Natural killer cell treated with Interleukin-12 subunit alpha and Interleukin-12 subunit beta and Interleukin-15 and Interleukin-18, amount 100 ng/mL, for 72 hours (primary cell): ENCODE results near the gene STN1. TPM values are rescaled to one million over a fixed set of nuclear protein-coding genes. Genes with fewer than 3 reads are reported as not detected.

Source experiments
- ATAC-seq, 2 donors: fragments of 150-1000 bp; cut with Tn5 transposase in 1 of 2; sonication (Bioruptor Pico), chemical (Tn5 transposase) in 1 of 2; 2 replicates each; pipeline ENCODE4 v1.10.0; 2021
- DNase-seq: peaks from one replicate; pipeline ENCODE4 v3.0.0; 2022; ENCODE audit warnings: low spot score
- H3K27ac Mint-ChIP-seq, 2 donors: 1 replicate in 1 of 2; 2 replicates in 1 of 2; pipeline ENCODE4 v1.8.0; 2022; ENCODE audit warnings: mixed read lengths in 2 of 2, mild to moderate bottlenecking in 1 of 2, moderate library complexity in 1 of 2
- H3K27me3 Mint-ChIP-seq, 2 donors: 1 replicate in 1 of 2; 2 replicates in 1 of 2; pipeline ENCODE4 v1.8.0; 2022; ENCODE audit warnings: mixed read lengths in 2 of 2
- H3K36me3 Mint-ChIP-seq: one replicate; pipeline ENCODE4 v1.8.0; 2022; ENCODE audit warnings: mixed read lengths
- H3K4me1 Mint-ChIP-seq, 2 donors: 1 replicate in 1 of 2; 2 replicates in 1 of 2; pipeline ENCODE4 v1.8.0; 2022; ENCODE audit warnings: low read depth in 2 of 2, mixed read lengths in 2 of 2, mild to moderate bottlenecking in 1 of 2
- H3K4me3 Mint-ChIP-seq: one replicate; pipeline ENCODE4 v1.8.0; 2022; ENCODE audit warnings: mixed read lengths
- H3K9me3 Mint-ChIP-seq: 2 replicates; pipeline ENCODE4 v1.8.0; 2022; ENCODE audit warnings: mixed read lengths
- total RNA-seq, 2 donors: library from RNA; stranded (reverse); gene quantifications; one replicate each; pipeline ENCODE4 v1.2.3, GENCODE V29; 2022

Gene STN1
- total RNA-seq, 2 donors from 2014 or later, result 11.4 to 14.5 TPM

DNA sequence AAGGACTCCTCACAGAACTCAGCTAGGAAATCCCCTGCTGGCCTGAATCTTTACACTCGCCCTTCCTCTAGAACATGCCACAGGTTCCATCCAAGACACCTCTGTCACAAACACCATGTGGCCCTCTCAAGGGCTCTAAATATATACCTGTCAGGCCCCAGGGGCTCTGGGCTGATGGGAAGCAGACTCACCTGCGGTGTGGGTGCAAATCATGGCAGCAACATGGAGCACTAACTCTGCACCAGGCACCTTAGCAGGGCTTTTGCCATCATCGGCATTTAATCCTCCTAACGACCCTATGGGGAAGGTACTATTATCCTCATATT is 80.0 kb downstream of the STN1 start:
- Mint-ChIP-seq H3K9me3 (no peaks in the 10 kb centered on the region), H3K36me3 (no peaks in the 10 kb centered on the region), H3K27me3 (no peaks in the 10 kb centered on the region), H3K4me3 (no peak overlapping the region), H3K4me1 (no peaks in the 10 kb centered on the region), H3K27ac (no peak overlapping the region)
- ATAC-seq, result no peak
- DNase-seq, result no peak

DNA sequence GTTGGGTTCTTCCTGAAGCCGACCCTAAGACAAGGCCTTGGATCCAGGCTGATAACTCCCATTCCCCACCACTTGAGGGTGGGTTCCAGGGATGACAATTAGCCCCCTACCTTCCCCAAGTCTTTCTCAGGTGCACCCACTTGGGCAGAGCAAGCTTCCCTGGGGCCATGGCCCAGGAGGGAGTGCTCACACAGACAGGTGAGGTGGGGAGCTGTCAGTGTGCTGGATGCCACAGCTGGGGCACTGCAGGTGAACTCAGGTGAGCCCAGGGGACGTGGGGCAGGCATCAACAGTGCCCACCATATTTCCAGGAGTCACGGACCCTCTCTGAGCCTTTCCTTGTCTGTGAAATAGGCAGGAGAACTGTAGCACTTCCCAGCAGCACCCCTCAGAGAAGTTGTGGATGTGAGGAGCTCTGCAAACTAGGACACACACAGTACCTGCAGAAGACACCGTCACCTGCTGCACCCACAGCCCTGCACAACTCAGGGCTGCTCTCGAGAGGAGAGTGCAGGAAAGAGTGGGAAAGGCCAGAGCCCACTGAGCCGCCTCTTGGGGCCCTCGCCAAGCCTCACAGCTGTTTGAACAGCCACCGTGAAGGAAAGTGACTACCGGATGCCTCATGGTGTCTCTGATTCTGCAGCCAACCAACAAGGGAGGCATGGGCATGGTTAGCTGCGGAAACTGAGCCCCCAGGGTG is 80.5 kb downstream of the STN1 start:
- ATAC-seq, result no peak
- Mint-ChIP-seq H3K9me3 (no peaks in the 10 kb centered on the region), H3K4me3 (no peak overlapping the region), H3K27ac (no peak overlapping the region), H3K27me3 (no peaks in the 10 kb centered on the region), H3K4me1 (no peaks in the 10 kb centered on the region), H3K36me3 (no peaks in the 10 kb centered on the region)
- no peak for DNase-seq

DNA sequence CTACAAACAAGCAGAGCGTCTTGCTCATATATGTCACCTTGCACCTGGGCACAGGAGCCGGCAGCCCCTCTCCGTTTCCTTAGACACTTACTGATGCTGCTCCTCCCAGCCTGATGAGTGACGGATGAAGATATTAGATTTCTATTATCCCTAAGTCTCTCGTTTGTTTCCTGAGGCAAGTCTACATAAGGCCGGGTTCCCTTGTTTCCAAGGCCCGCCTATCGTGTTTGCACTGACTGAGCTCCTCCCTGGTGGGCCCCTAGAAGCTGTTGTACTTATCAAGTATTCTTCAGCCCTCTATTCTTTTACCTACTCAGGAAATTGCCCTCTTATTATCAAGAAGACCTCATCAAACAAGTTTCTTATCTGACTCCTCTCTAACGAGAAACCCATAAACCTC is 81.1 kb downstream of the STN1 start:
- Mint-ChIP-seq H3K27ac (no peak overlapping the region), H3K9me3 (no peaks in the 10 kb centered on the region), H3K36me3 (no peaks in the 10 kb centered on the region), H3K27me3 (no peaks in the 10 kb centered on the region), H3K4me1 (no peaks in the 10 kb centered on the region), H3K4me3 (no peak overlapping the region)
- no peak for ATAC-seq
- no peak for DNase-seq

DNA sequence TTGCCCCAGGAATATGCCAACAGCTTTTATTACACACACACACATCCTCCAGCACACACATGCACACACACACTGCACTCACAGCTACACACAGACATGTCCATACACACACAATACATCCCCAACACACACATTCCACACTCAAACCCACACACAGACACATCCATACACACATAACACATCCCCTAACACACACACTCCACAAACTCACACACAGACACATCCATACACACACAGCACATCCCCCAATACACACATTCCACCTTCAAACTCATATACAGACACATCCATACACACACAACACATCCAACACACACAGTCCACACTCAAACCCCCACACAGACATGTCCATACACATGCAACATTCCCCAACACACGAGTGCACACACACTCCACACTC is 81.7 kb downstream of the STN1 start:
- Mint-ChIP-seq H3K27ac (no peak overlapping the region), H3K36me3 (no peaks in the 10 kb centered on the region), H3K4me1 (no peaks in the 10 kb centered on the region), H3K4me3 (no peak overlapping the region), H3K27me3 (no peaks in the 10 kb centered on the region), H3K9me3 (no peaks in the 10 kb centered on the region)
- no peak for DNase-seq
- no peak for ATAC-seq

DNA sequence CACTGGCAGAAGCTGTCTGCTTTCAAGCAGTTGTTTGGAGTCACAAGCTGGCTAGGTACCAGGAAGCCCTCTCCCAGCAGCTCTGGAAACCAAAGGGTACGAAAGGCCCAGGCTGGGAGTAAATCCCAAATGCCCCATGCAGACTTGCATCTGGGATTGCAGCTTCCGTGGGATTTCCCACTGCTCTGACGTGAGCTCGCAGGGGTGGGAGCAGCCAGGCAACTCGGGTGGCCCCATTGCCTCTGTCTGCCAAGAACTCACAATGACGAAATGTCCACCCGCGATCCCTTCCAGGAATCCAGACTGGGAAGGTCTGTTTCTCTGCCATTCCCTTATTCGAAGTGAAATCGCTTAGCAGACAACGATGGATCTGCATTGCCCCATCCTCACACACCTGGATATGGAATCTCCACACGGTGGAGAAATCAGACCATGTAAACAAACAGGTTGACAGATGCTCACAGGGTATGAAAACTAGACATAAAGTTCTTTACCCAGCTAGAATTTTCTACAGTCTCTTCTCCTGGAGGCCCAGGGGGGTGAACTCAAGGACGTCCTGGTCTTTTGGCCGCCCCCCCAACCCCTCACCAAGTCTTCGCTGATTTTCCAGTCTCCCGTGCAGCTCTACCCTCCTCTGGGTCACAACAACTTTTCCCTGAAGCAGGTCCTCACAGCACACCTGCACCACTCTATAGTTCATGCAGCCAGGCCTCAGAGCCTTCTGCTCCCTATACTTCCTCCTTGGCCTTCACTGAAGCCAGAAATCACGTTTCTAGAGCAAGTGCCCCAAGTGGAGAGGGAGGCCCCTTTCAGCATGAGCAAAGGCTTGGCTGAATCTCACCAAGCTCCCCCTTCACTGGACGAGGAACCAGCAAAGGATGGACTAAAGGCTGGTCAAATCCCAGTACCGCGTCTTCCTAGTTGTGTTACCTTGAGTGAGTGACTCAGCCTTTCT is 82.6 kb downstream of the STN1 start:
- no peak for DNase-seq
- no peak for ATAC-seq
- H3K9me3 Mint-ChIP-seq, result no peaks in the 10 kb centered on the region
- H3K4me1 Mint-ChIP-seq, result no peaks in the 10 kb centered on the region
- H3K36me3 Mint-ChIP-seq, result no peaks in the 10 kb centered on the region
- H3K27me3 Mint-ChIP-seq, result peaks cover 0 to 3% of the 10 kb centered on the region in 2 donors
- no peak overlapping the region for H3K4me3 Mint-ChIP-seq
- H3K27ac Mint-ChIP-seq, result no peak overlapping the region

DNA sequence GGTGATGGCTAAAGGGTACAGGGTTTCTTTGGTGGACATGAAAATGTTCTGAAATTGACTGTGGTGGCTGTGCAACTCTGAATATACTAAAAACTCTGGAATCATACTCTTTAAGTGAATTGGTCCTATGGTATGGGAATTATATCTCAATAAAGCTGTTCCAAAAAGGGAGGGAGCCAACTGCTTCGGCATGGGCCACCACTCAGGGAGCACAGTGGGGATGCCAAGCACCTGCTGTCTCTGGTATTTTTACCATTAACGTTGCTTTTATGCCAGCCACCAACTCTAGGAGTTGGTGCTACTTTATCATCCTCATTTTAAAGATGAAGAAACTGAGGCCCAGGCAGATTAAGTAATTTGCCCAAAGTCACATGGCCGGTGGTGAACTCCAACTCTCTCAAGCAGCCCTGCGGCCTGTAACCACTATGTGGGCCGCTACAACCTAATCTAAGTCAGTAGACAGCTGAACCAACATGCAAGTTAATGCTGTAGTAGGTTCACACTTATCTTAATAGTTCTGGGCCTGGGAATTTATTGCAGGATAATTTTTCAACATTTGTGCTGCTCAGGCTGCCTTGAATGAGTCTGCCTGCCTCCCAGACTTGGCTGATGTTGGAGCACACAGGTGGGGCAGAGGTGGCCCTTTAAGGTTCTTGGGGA is 83.4 kb downstream of the STN1 start:
- H3K27me3 Mint-ChIP-seq, result peaks cover 0 to 7% of the 10 kb centered on the region in 2 donors
- ATAC-seq, result no peak
- no peaks in the 10 kb centered on the region for H3K4me1 Mint-ChIP-seq
- no peaks in the 10 kb centered on the region for H3K9me3 Mint-ChIP-seq
- H3K36me3 Mint-ChIP-seq, result no peaks in the 10 kb centered on the region
- no peak overlapping the region for H3K4me3 Mint-ChIP-seq
- H3K27ac Mint-ChIP-seq, result no peak overlapping the region
- no peak for DNase-seq

DNA sequence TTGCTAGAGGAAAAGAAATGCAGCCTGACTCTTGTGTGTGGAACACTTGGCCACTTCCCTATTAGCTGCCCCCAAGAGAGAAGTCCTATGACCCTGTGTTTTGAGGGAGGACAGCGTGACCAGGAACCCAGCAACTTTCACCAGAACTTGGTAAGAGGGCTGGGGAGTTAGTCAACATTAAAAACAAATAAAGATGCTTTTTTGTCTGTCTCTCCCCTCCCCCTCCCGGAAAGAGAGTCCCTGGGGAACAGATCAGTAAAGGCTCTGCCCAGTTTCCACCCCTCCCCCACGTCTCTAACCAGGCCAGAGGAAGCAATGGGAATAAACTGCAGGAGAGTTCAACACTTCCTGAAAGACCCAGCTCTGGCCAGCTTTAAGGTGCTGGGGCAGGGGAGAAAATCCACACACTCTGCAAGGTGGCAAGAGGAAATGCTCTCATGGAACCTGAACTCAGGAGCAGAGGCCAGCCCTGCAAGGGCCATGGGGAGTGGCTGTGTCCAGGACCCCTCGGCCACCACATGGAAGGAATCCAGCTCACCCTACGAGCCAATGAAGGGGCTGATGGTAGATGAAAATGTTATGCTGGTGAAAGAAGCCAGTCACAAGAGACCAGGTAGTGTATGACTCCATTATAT is 84.1 kb downstream of the STN1 start:
- Mint-ChIP-seq H3K4me3 (no peak overlapping the region), H3K36me3 (no peaks in the 10 kb centered on the region), H3K27ac (no peak overlapping the region), H3K9me3 (no peaks in the 10 kb centered on the region), H3K4me1 (no peaks in the 10 kb centered on the region), H3K27me3 (peaks cover 0 to 7% of the 10 kb centered on the region in 2 donors)
- DNase-seq (no peak), ATAC-seq (no peak)

DNA sequence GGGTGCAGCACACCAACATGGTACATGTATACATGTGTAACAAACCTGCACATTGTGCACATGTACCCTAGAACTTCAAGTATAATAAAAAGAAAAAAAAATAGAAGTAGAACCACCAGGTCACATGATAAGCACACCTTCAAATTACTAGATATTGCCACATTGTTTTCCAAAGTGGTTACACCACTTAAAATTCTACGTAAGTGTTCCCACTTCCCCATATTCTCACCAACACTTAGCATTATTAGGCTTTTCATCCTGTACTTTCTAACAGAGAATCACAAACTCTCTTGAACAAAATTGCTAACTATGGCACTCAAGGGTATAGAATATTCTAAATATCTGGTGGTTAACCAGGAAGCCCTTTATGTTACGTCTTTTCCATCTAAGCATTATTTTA is 85.2 kb downstream of the STN1 start:
- no peak for ATAC-seq
- H3K4me1 Mint-ChIP-seq, result no peaks in the 10 kb centered on the region
- peaks cover 0 to 7% of the 10 kb centered on the region in 2 donors for H3K27me3 Mint-ChIP-seq
- no peak for DNase-seq
- H3K4me3 Mint-ChIP-seq, result no peak overlapping the region
- H3K9me3 Mint-ChIP-seq, result no peaks in the 10 kb centered on the region
- H3K27ac Mint-ChIP-seq, result no peak overlapping the region
- H3K36me3 Mint-ChIP-seq, result no peaks in the 10 kb centered on the region

Other genes with a start within 250 kb of the STN1 start
- 1 to 10 TPM; 3.4 to 7.6 TPM for gene SH3PXD2A, start 62.6 kb downstream of the STN1 start, total RNA-seq
- 10 to 100 TPM; 26.3 to 32.1 TPM for gene SLK, start 49.0 kb upstream of the STN1 start, total RNA-seq
- gene COL17A1, start 167.7 kb upstream of the STN1 start, total RNA-seq, result not detected
- 10 to 100 TPM; 12.1 to 12.5 TPM for gene SFR1, start 204.0 kb upstream of the STN1 start, total RNA-seq